ENCODE data around the gene PTTG1IP2.

Gene PTTG1IP2

DNA sequence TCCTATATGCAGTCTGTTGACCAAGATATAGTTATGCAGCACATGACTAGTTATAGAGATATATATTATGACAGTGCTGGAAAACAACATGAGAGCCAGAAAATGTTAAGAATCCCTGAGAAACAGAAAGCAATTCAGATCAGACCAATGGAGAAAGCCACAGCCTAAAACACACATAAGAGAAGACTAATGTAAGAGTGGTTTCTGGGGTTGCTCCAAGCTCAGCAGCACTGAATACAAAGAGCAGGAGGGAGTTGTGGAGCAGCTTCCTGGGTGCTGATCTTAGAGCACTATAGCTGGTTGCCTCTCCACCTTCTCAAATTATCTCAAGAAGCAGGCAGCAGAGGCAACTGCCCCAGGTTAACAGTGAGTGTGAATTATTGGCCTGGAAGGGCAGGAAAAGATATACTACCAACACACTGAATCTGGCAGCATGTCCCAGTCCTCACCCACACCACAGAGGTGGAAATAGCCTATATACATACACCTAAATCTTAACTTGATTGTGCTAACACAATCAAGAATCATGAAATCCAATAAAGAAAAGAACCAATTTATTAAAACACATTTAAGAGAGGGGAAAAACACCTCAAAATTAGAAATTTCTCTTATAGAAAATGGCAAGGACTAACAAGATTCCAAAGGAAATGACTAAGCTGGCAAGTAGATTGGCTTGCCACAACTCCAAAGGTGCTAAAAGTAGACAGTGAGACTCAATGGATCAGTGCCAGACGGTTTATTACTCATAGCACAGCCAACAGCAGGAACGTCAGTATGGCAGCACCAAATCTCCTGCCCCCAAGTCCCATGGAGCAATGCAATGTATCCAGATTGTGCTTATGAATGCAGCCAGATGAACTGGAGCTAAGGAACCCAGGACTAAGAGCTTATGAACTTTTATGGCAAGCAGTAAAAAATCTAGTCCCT lies 5.1 kb downstream of the PTTG1IP2 start:
- TF ChIP-seq, protein P1, sequence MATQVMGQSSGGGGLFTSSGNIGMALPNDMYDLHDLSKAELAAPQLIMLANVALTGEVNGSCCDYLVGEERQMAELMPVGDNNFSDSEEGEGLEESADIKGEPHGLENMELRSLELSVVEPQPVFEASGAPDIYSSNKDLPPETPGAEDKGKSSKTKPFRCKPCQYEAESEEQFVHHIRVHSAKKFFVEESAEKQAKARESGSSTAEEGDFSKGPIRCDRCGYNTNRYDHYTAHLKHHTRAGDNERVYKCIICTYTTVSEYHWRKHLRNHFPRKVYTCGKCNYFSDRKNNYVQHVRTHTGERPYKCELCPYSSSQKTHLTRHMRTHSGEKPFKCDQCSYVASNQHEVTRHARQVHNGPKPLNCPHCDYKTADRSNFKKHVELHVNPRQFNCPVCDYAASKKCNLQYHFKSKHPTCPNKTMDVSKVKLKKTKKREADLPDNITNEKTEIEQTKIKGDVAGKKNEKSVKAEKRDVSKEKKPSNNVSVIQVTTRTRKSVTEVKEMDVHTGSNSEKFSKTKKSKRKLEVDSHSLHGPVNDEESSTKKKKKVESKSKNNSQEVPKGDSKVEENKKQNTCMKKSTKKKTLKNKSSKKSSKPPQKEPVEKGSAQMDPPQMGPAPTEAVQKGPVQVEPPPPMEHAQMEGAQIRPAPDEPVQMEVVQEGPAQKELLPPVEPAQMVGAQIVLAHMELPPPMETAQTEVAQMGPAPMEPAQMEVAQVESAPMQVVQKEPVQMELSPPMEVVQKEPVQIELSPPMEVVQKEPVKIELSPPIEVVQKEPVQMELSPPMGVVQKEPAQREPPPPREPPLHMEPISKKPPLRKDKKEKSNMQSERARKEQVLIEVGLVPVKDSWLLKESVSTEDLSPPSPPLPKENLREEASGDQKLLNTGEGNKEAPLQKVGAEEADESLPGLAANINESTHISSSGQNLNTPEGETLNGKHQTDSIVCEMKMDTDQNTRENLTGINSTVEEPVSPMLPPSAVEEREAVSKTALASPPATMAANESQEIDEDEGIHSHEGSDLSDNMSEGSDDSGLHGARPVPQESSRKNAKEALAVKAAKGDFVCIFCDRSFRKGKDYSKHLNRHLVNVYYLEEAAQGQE (IDR thresholded peaks at IDR 0.05; ENCODE audit: insufficient read depth in 1 of 2, low read depth in 2 of 2, low read length in 2 of 2) = no peak
- TF ChIP-seq FOXP2 (optimal IDR thresholded peaks at IDR 0.05; ENCODE audit: borderline replicate concordance, extremely low read depth, extremely low read length, insufficient read depth) = no peak
- TF ChIP-seq TAF1 (IDR thresholded peaks at IDR 0.05; ENCODE audit: borderline replicate concordance, insufficient read depth, low read length) = no peak

DNA sequence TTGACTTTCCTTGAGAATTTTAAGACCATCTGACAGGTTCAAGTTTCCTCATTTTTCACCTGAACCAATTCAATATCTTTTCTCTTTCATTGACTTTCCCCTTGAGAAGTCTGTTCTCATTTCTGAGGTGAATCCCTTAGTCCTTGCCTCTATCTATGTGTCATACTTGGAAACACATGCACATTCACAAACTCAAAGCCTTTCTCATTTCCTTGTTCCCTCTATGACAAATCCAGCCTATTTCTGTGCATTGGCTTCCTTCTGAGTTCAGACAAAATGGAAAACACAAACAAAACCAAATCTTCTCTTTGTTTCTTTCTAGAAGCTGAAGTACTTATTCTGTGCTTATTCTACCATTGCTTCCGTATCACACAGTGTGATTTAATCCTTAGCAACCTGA lies 13.8 kb downstream of the PTTG1IP2 start:
- TF ChIP-seq TAF1 (IDR thresholded peaks at IDR 0.05; ENCODE audit: borderline replicate concordance, insufficient read depth, low read length) (no peak), POLR2AphosphoS5 (IDR thresholded peaks at IDR 0.05; ENCODE audit: low read depth, low read length) (no peak), FOXP2 (optimal IDR thresholded peaks at IDR 0.05; ENCODE audit: borderline replicate concordance, extremely low read depth, extremely low read length, insufficient read depth) (no peak), SIN3A (IDR thresholded peaks at IDR 0.05; ENCODE audit: borderline replicate concordance, insufficient read depth, low read length) (no peak)
- TF ChIP-seq, protein P1 (IDR thresholded peaks at IDR 0.05; ENCODE audit: insufficient read depth in 1 of 2, low read depth in 2 of 2, low read length in 2 of 2) = no peak

DNA sequence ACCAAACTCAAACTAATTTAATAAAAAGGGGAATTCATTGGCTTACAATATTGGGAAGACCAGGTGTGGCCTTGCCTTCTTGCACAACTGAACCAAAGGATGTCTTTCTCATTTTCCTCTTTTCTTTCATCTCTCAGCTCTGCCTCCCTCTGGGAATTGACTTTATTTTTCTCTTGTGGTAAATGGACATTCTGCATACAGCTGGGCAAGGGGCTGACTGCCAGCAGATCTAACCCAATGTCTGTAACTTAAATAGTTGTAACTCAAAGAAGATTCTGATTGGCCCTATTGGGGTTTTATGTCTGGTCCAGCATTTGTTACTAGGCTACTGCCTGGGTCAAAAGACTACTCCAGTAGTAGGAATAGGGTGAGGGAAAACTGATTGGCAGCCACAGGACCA lies 15.3 kb downstream of the PTTG1IP2 start:
- TF ChIP-seq, protein P1 (IDR thresholded peaks at IDR 0.05; ENCODE audit: insufficient read depth in 1 of 2, low read depth in 2 of 2, low read length in 2 of 2) = no peak
- TF ChIP-seq TAF1 (IDR thresholded peaks at IDR 0.05; ENCODE audit: borderline replicate concordance, insufficient read depth, low read length) (no peak), POLR2AphosphoS5 (IDR thresholded peaks at IDR 0.05; ENCODE audit: low read depth, low read length) (no peak), FOXP2 (optimal IDR thresholded peaks at IDR 0.05; ENCODE audit: borderline replicate concordance, extremely low read depth, extremely low read length, insufficient read depth) (no peak), SIN3A (IDR thresholded peaks at IDR 0.05; ENCODE audit: borderline replicate concordance, insufficient read depth, low read length) (no peak)

DNA sequence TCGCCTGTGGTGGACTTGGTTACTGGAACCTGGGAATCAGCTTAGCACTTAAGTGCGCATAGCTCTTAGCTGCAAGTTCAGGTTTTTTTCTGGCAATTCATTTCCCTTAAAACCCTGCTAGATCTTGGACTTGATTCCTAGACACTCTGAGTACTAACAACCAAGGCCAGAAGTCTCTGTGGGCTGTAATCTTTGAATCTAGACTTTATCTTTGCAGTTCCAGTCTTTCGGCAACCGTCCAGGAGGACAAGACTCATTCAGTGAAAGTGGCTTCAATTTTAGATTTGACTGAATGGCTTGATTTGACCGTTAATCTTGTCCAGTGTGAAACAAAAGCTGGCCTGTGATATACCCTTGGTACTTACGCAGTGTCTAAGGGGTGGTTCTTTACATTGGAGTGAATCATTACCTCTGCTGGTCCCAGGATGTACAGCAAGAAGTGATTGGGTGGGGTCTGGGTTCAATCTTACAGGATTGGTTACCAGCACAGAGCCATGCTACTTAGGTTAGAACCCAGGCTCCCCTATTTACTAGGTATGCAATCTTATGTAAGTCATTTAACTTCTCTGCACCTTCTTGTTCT lies 16.4 kb downstream of the PTTG1IP2 start:
- TF ChIP-seq, protein P1 (IDR thresholded peaks at IDR 0.05; ENCODE audit: insufficient read depth in 1 of 2, low read depth in 2 of 2, low read length in 2 of 2) = no peak
- no peak for TF ChIP-seq POLR2AphosphoS5 (IDR thresholded peaks at IDR 0.05; ENCODE audit: low read depth, low read length)
- no peak for TF ChIP-seq FOXP2 (optimal IDR thresholded peaks at IDR 0.05; ENCODE audit: borderline replicate concordance, extremely low read depth, extremely low read length, insufficient read depth)
- TF ChIP-seq SIN3A (IDR thresholded peaks at IDR 0.05; ENCODE audit: borderline replicate concordance, insufficient read depth, low read length) = no peak
- TF ChIP-seq TAF1 (IDR thresholded peaks at IDR 0.05; ENCODE audit: borderline replicate concordance, insufficient read depth, low read length) = no peak
